SH-SY5Y (cell line): ENCODE results near the gene MOXD1.

Experiments used
- GATA2 ChIP-seq: IDR thresholded peaks from 2 replicates; pipeline ENCODE4 v1.6.1; 2011; ENCODE audit warnings: mild to moderate bottlenecking, low read depth, low read length
- GATA3 ChIP-seq: IDR thresholded peaks from 2 replicates; pipeline ENCODE4 v1.6.1; 2011; ENCODE audit warnings: low read depth, mild to moderate bottlenecking, low read length, moderate library complexity

MOXD1 gene

GRCh38 chr6:132286298-132287019 lies 114.8 kb downstream of the MOXD1 start:
- TF ChIP-seq GATA3 (no peak), GATA2 (no peak)

- no peak for TF ChIP-seq GATA3
- TF ChIP-seq GATA2: no peak
Measured at GRCh38 chr6:132285004-132285780, 116.1 kb downstream of the MOXD1 start.

GRCh38 chr6:132282696-132283095 lies 118.6 kb downstream of the MOXD1 start:
- TF ChIP-seq GATA3 (no peak), GATA2 (no peak)

- TF ChIP-seq GATA3 (no peak), GATA2 (no peak)
Measured at GRCh38 chr6:132280436-132280835, 120.8 kb downstream of the MOXD1 start.

GRCh38 chr6:132279592-132280139 lies 121.6 kb downstream of the MOXD1 start:
- TF ChIP-seq GATA2 (no peak), GATA3 (no peak)

GRCh38 chr6:132275066-132275970 lies 126.0 kb downstream of the MOXD1 start:
- no peak for TF ChIP-seq GATA3
- no peak for TF ChIP-seq GATA2

GRCh38 chr6:132272776-132273175 lies 128.5 kb downstream of the MOXD1 start:
- no peak for TF ChIP-seq GATA3
- no peak for TF ChIP-seq GATA2

- no peak for TF ChIP-seq GATA2
Measured at GRCh38 chr6:132270726-132271402, 130.4 kb downstream of the MOXD1 start.

- no peak for TF ChIP-seq GATA2
- no peak for TF ChIP-seq GATA3
Measured at GRCh38 chr6:132268209-132268608, 133.1 kb downstream of the MOXD1 start.

GRCh38 chr6:132265451-132266097 lies 135.7 kb downstream of the MOXD1 start:
- TF ChIP-seq GATA2 (no peak), GATA3 (no peak)

- TF ChIP-seq GATA3 (no peak), GATA2 (no peak)
Measured at GRCh38 chr6:132264021-132264500, 137.2 kb downstream of the MOXD1 start.

GRCh38 chr6:132261354-132261753 lies 139.9 kb downstream of the MOXD1 start:
- TF ChIP-seq GATA3 (no peak), GATA2 (no peak)

- no peak for TF ChIP-seq GATA2
- no peak for TF ChIP-seq GATA3
Measured at GRCh38 chr6:132259070-132259469, 142.2 kb downstream of the MOXD1 start.
